Stromal cell of bone marrow (primary cell): ENCODE results near the gene DNPH1.
A peak's percentile ranks its signal among the peaks of the same experiment; 100 is the strongest.

Experiments used
- DNase-seq: peaks from one replicate; pipeline ENCODE4 v3.0.0-alpha.2; 2012; ENCODE audit warnings: low read depth

Gene DNPH1

GRCh38 chr6:43211955-43212354, 17.3 kb downstream of the DNPH1 start:
- no peak for DNase-seq

- DNase-seq: no peak
Observed at GRCh38 chr6:43207286-43207685, 22.0 kb downstream of the DNPH1 start.

GRCh38 chr6:43205849-43206248, 23.4 kb downstream of the DNPH1 start:
- no peak for DNase-seq

GRCh38 chr6:43204271-43205105, 24.8 kb downstream of the DNPH1 start:
- DNase-seq: no peak

GRCh38 chr6:43203718-43204095, 25.6 kb downstream of the DNPH1 start:
- DNase-seq: no peak

- DNase-seq: no peak
Observed at GRCh38 chr6:43203029-43203717, 26.1 kb downstream of the DNPH1 start.

- DNase-seq: no peak
Observed at GRCh38 chr6:43202451-43202850, 26.8 kb downstream of the DNPH1 start.

GRCh38 chr6:43200541-43200940, 28.7 kb downstream of the DNPH1 start:
- no peak for DNase-seq

GRCh38 chr6:43199912-43200311, 29.4 kb downstream of the DNPH1 start:
- no peak for DNase-seq

GRCh38 chr6:43196337-43196736, 32.9 kb downstream of the DNPH1 start:
- DNase-seq: no peak

- DNase-seq: no peak
Observed at GRCh38 chr6:43193929-43194328, 35.4 kb downstream of the DNPH1 start.

GRCh38 chr6:43192911-43193310, 36.4 kb downstream of the DNPH1 start:
- no peak for DNase-seq

- DNase-seq: no peak
Observed at GRCh38 chr6:43189776-43190304, 39.4 kb downstream of the DNPH1 start.

- no peak for DNase-seq
Observed at GRCh38 chr6:43188426-43188825, 40.9 kb downstream of the DNPH1 start.

GRCh38 chr6:43187821-43188220, 41.5 kb downstream of the DNPH1 start:
- no peak for DNase-seq

GRCh38 chr6:43186706-43187105, 42.6 kb downstream of the DNPH1 start:
- no peak for DNase-seq

GRCh38 chr6:43186019-43186418, 43.3 kb downstream of the DNPH1 start:
- no peak for DNase-seq

- DNase-seq: no peak
Observed at GRCh38 chr6:43185391-43185985, 43.8 kb downstream of the DNPH1 start.

- DNase-seq: no peak
Observed at GRCh38 chr6:43184268-43184985, 44.9 kb downstream of the DNPH1 start.

GRCh38 chr6:43183441-43183840, 45.8 kb downstream of the DNPH1 start:
- DNase-seq: no peak

- DNase-seq: peak; percentile 60
Observed at GRCh38 chr6:43181942-43182860, 47.1 kb downstream of the DNPH1 start, which contains the start of gene CUL9. Gene CUL9, plus strand, starts transcription at chr6:43182196. Its CDS starts 2,115 bp downstream, at chr6:43184311.
